Measurements from ENCODE around the gene MAST4.

- TF ChIP-seq CTCF (IDR thresholded peaks at IDR 0.05) (no peak), EZH2 (IDR thresholded peaks at IDR 0.05; ENCODE audit: borderline replicate concordance, insufficient read depth, low read depth, low read length, poor library complexity, severe bottlenecking) (no peak)
Observed at GRCh38 chr5:67214707-67215447, 618.7 kb downstream of the MAST4 start.

All from B cell (primary cell).